A549 (cell line): ENCODE results near the gene LRRC4C.

ENCODE experiments used
- CTCF ChIP-seq: fragments of >200 bp; sonication (Bioruptor Twin); formaldehyde crosslinking; IDR thresholded peaks from 3 replicates; pipeline ENCODE4 v1.5.1; 2016
- HMGXB4 ChIP-seq: fragments of 250-450 bp; sonication (Bioruptor Pico); IDR thresholded peaks from 2 replicates; pipeline ENCODE4 v1.5.0; 2021; ENCODE audit warnings: mild to moderate bottlenecking, moderate library complexity, borderline replicate concordance
- MAFK ChIP-seq: fragments of 450-650 bp; IDR thresholded peaks from 2 replicates; pipeline ENCODE4 v1.6.1; 2014; ENCODE audit not compliant: partially characterized antibody
- RAD21 ChIP-seq, 2 experiments: fragments of >200 bp in 1 of 2; sonication (Bioruptor Twin) in 1 of 2; formaldehyde crosslinking in 1 of 2; IDR thresholded peaks in 1 of 2; conservative IDR thresholded peaks in 1 of 2; 2 replicates in 1 of 2; 3 replicates in 1 of 2; pipeline ENCODE4 v1.6.1; 2012 to 2018; ENCODE audit warnings: inconsistent platforms in 1 of 2
- SMC3 ChIP-seq: fragments of >200 bp; sonication (Bioruptor Twin); formaldehyde crosslinking; IDR thresholded peaks from 3 replicates; pipeline ENCODE4 v1.6.1; 2018; ENCODE audit warnings: inconsistent platforms

DNA sequence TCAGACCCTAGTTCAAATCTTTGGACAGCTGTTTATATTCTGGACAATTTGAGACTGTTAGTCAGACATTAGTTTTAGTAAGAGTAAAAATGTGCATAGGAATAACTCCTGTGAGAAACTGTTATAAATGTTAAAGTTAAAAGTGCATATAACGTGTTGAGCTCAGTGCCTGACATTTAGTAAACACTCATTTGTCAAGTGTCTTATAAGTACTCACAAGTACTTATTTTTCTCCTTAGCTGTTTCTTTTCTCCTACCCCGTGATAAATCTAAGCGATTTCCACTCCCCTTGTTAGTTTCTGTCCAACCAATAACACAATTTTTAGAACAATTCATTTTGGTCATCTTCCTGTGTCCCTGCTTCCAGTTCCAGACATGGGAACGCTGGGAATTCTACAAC, 59.3 kb downstream of the LRRC4C start:
- TF ChIP-seq MAFK: no peak
- no peak for TF ChIP-seq HMGXB4 (CRISPR knock-in tag)
- no peak for TF ChIP-seq SMC3
- TF ChIP-seq CTCF: no peak
- no peak for TF ChIP-seq RAD21 (conservative IDR thresholded peaks at IDR 0.05 in 1 of 2, IDR thresholded peaks at IDR 0.05 in 1 of 2)
